ENCODE results near the gene TERT.

TERT gene

DNA sequence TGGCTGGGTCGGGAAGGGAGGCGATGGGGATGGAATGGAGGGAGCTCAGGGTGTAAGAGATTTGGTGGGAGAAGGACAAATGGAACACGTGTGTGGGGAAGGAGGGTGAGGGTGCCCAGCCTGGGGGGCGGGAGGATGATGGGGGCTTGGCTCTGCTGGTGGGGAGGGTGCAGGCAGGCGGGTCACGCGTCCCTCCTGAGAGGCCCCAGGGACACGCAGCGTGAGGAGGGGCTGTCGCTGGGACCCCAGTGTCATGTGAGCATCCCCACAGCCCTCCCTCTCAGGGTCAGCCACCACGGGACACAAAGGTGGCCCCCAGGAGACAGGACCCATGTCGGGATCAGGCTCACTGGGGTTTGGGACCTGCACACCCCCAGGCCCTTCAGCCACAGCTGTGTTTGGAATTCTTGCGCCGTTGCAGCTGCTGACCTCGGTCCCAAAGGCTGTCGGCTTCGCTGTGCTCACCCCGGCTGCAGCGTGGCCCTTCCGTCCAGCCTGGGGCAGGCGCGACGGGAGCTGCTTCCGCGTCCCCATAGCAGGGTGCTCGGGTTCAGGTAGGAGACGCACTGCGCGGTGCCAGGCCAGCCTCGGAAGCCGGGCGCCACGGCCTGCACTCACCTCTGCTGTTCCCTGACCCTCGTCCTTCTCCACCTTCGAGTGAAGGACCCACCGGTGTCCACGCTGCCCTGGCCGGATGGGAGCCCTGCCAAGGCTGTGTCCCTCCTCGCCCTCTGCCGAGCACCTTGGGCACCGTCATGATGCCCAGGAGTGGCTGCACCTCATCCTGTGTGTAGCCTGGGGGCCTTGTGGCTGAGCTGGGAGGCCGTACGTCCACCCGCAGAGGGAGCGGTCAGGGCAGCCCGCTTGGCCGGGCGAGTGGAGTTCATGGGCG, 88.1 kb downstream of the TERT start:
- no peak for DNase-seq (ENCODE audit: low spot score)

GRCh38 chr5:1205255-1206180, 89.3 kb downstream of the TERT start:
- DNase-seq (ENCODE audit: low spot score), result no peak

DNA sequence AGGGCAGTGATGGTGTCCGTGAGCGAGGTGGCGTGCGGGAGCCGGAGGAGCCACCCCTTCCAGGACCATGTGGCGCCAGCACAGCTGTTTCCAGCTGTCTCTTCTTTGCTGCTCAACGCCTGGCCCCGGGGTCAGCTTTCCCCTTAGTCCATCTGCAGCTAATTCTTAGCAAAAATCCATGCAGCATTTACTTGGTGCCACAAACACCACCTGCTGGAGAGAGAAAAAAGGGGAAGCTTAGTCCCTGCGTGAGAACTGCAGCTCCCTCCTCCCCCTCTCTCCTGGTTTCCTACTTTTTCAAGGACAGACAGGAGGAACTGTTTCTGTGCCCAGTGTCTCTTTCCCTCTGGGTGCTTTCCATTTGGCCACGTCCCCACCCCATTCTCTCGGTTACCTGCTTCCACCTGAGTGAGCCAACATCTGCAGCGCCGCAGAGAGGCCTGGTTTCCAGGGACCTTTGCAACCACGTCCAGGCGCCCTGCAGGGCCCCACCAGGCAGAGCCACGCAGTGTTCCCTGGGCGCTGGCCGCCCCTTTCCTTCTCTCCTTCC, 90.1 kb downstream of the TERT start:
- peak; percentile 52 for DNase-seq (ENCODE audit: low spot score)

GRCh38 chr5:1203968-1204692, 90.7 kb downstream of the TERT start:
- DNase-seq (ENCODE audit: low spot score), result no peak

DNA sequence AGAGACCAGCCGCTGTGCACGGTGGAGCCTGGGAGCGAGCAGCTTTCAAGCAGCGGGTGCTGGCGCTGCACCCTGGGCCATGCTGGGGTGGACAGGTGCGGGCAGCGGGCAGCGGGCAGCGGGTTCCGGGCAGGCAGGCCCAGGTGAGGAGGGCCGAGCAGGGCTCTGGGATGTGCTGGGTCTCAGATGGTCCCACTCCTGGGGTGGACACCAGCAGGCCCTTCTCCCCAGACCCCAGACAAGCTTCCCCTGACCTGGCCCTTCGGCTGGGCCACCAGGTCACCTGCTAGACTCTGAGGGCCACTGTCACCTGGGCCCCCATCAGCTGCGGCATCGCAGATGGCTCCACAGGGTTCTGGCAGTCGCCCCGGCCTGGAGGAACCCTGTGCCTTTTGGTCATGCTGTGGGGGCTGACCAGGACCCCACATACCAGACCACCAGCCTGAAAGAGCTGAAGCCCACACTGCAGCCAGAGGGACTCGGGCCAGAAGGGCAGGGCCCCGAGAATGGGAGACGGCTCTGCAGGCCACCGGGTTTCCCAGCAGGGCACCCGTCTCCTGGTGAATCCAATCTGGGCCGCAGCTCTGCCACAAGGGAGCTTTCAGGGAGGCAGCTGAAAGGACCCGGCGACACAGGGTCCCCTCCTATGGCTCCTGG, 91.4 kb downstream of the TERT start:
- no peak for DNase-seq (ENCODE audit: low spot score)

All from hepatic stellate cell (primary cell).